KMS-11 (cell line): ENCODE measurements around the gene MPC1.

Experiments used
- H2AFZ ChIP-seq: fragments of 200-600 bp; sonication (generic); 2 replicates; pipeline ENCODE4 v1.6.1; 2016; ENCODE audit warnings: antibody characterized with exemption, mixed run types, low read depth
- H3K27ac ChIP-seq: fragments of 200-600 bp; sonication (generic); 2 replicates; pipeline ENCODE4 v1.6.1; 2016; ENCODE audit warnings: mild to moderate bottlenecking, mixed run types
- H3K27me3 ChIP-seq: fragments of 200-600 bp; sonication (generic); 2 replicates; pipeline ENCODE4 v1.6.1; 2017; ENCODE audit warnings: mild to moderate bottlenecking, low read depth, mixed run types, moderate library complexity; ENCODE audit not compliant: insufficient read depth
- H3K36me3 ChIP-seq: fragments of 200-600 bp; sonication (generic); 2 replicates; pipeline ENCODE4 v1.6.1; 2017; ENCODE audit warnings: mild to moderate bottlenecking, mixed run types; ENCODE audit not compliant: insufficient read depth
- H3K4me1 ChIP-seq: fragments of 200-600 bp; sonication (generic); 2 replicates; pipeline ENCODE4 v1.6.1; 2016; ENCODE audit warnings: mild to moderate bottlenecking, low read depth, mixed run types; ENCODE audit not compliant: poor library complexity, severe bottlenecking
- H3K4me2 ChIP-seq: fragments of 200-600 bp; sonication (generic); 2 replicates; pipeline ENCODE4 v1.7.0; 2016; ENCODE audit warnings: mild to moderate bottlenecking, mixed run types
- H3K4me3 ChIP-seq: fragments of 200-600 bp; sonication (generic); IDR thresholded peaks from 2 replicates; pipeline ENCODE4 v1.6.1; 2017; ENCODE audit warnings: low read depth, low read length, mixed read lengths; ENCODE audit not compliant: insufficient read depth
- H3K79me2 ChIP-seq: fragments of 200-600 bp; sonication (generic); 2 replicates; pipeline ENCODE4 v1.6.1; 2016; ENCODE audit warnings: low read depth, mixed run types; ENCODE audit not compliant: insufficient read depth
- H3K9ac ChIP-seq: fragments of 200-600 bp; sonication (generic); 2 replicates; pipeline ENCODE4 v1.6.1; 2016; ENCODE audit warnings: mild to moderate bottlenecking, mixed run types
- H4K20me1 ChIP-seq: fragments of 200-600 bp; sonication (generic); 2 replicates; pipeline ENCODE4 v1.6.1; 2016; ENCODE audit warnings: mild to moderate bottlenecking, mixed run types; ENCODE audit not compliant: insufficient read depth
- CTCF ChIP-seq: fragments of 200-600 bp; sonication (generic); conservative IDR thresholded peaks from 2 replicates; pipeline ENCODE4 v1.6.1; 2017; ENCODE audit warnings: low read depth, mild to moderate bottlenecking, antibody characterized with exemption, low read length, moderate library complexity, mixed read lengths

MPC1 gene

DNA sequence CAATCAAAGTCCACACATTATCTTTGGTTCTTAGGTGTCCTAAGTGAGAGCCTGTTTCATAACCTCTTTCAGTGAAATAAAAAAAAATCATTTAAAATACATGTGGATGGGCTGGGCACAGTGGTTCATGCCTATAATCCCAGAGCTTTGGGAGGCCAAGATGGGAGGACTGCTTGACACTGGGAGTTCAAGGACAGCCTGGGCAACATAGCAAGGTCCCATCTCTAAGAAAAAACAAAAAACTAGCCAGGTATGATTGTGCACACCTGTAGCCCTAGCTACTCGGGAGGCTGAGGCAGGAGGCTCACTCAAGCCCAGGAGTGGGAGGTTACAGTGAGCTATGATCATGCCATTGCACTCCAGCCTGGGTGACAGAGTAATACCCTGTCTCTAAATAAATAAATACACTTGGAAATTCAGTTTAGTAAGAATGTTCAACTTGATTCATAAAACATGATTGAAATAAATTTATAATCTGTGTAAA is 3.6 kb downstream of the MPC1 start:
- Histone ChIP-seq H3K9ac (no peak overlapping the region), H2AFZ (no peak overlapping the region), H3K4me1 (peaks cover 39% of the 10 kb centered on the region), H3K79me2 (no peaks in the 10 kb centered on the region), H3K36me3 (no peaks in the 10 kb centered on the region), H4K20me1 (no peaks in the 10 kb centered on the region), H3K27me3 (no peaks in the 10 kb centered on the region), H3K27ac (no peak overlapping the region), H3K4me2 (no peak overlapping the region), H3K4me3 (no peak overlapping the region)
- no peak for TF ChIP-seq CTCF

- Histone ChIP-seq H3K27me3 (no peaks in the 10 kb centered on the region), H2AFZ (no peak overlapping the region), H3K4me3 (no peak overlapping the region), H3K4me1 (peaks cover 36% of the 10 kb centered on the region), H3K79me2 (no peaks in the 10 kb centered on the region), H4K20me1 (no peaks in the 10 kb centered on the region), H3K9ac (no peak overlapping the region), H3K27ac (no peak overlapping the region), H3K4me2 (no peak overlapping the region), H3K36me3 (no peaks in the 10 kb centered on the region)
- TF ChIP-seq CTCF = no peak
Observed at GRCh38 chr6:166377721-166378120, 5.0 kb downstream of the MPC1 start.

- peaks cover 22% of the 10 kb centered on the region for H3K4me1 ChIP-seq
- H3K27me3 ChIP-seq = no peaks in the 10 kb centered on the region
- no peaks in the 10 kb centered on the region for H3K79me2 ChIP-seq
- no peak overlapping the region for H3K4me3 ChIP-seq
- no peaks in the 10 kb centered on the region for H3K36me3 ChIP-seq
- H4K20me1 ChIP-seq = no peaks in the 10 kb centered on the region
- H3K9ac ChIP-seq = no peak overlapping the region
- H3K4me2 ChIP-seq = peak overlapping the region; percentile 15
- H2AFZ ChIP-seq = no peak overlapping the region
- no peak overlapping the region for H3K27ac ChIP-seq
- TF ChIP-seq CTCF = no peak
Observed at GRCh38 chr6:166375013-166375412, 7.7 kb downstream of the MPC1 start.

GRCh38 chr6:166370489-166370888 is 12.3 kb downstream of the MPC1 start:
- H3K36me3 ChIP-seq = no peaks in the 10 kb centered on the region
- no peak for TF ChIP-seq CTCF
- no peak overlapping the region for H3K4me3 ChIP-seq
- peaks cover 19% of the 10 kb centered on the region for H3K4me1 ChIP-seq
- no peak overlapping the region for H3K4me2 ChIP-seq
- no peak overlapping the region for H2AFZ ChIP-seq
- H3K27ac ChIP-seq = no peak overlapping the region
- no peaks in the 10 kb centered on the region for H3K79me2 ChIP-seq
- no peaks in the 10 kb centered on the region for H4K20me1 ChIP-seq
- no peak overlapping the region for H3K9ac ChIP-seq
- no peaks in the 10 kb centered on the region for H3K27me3 ChIP-seq
